Hippocampal formation (tissue), 2 donors: ENCODE data around the gene DHX30.
"Not testable (repeated sequence)": the region's sequence is repeated elsewhere in the genome, so short reads cannot be mapped to it uniquely, and the experiment has no call there.

Experiments used
- DNase-seq, 2 donors: peaks; one replicate each; lab custom pipeline; 2025; lab: John Stamatoyannopoulos, UW

The DHX30 gene

GRCh38 chr3:47877719-47878118 lies 74.8 kb downstream of the DHX30 start:
- no peak for DNase-seq

GRCh38 chr3:47882338-47882737 lies 79.4 kb downstream of the DHX30 start:
- DNase-seq, result no peak

GRCh38 chr3:47884603-47885002 lies 81.7 kb downstream of the DHX30 start:
- DNase-seq, result no peak

- no peak for DNase-seq
These were observed 82.2 kb downstream of the DHX30 start for GRCh38 chr3:47885168-47885567.

GRCh38 chr3:47887991-47888390 lies 85.1 kb downstream of the DHX30 start:
- DNase-seq, result not testable (repeated sequence)

GRCh38 chr3:47888986-47889757 lies 86.2 kb downstream of the DHX30 start:
- no peak for DNase-seq

- no peak for DNase-seq
These were observed 87.3 kb downstream of the DHX30 start for GRCh38 chr3:47890126-47890827.

- peak; percentile 39 to 67 for DNase-seq
These were observed 88.1 kb downstream of the DHX30 start for GRCh38 chr3:47890828-47891612.

- no peak for DNase-seq
These were observed 88.7 kb downstream of the DHX30 start for GRCh38 chr3:47891613-47892005.

GRCh38 chr3:47892286-47893040 lies 89.5 kb downstream of the DHX30 start:
- peak; percentile 23 to 57 for DNase-seq

- DNase-seq, result no peak
These were observed 92.3 kb downstream of the DHX30 start for GRCh38 chr3:47895241-47895640.

- no peak for DNase-seq
These were observed 93.8 kb downstream of the DHX30 start for GRCh38 chr3:47896736-47897135.

GRCh38 chr3:47897954-47898353 lies 95.0 kb downstream of the DHX30 start:
- no peak for DNase-seq

GRCh38 chr3:47899495-47900108 lies 96.7 kb downstream of the DHX30 start:
- DNase-seq, result no peak
